HepG2 (cell line): ENCODE results near the gene EEF2. TPM values are rescaled to one million over a fixed set of nuclear protein-coding genes. Genes with fewer than 3 reads are reported as not detected.

Source experiments
- AGO2 ChIP-seq: fragments of 200-400 bp; formaldehyde crosslinking; optimal IDR thresholded peaks from 2 replicates; pipeline ENCODE3; 2017; ENCODE audit warnings: mild to moderate bottlenecking, low read depth, low read length, moderate library complexity
- ARNT ChIP-seq: fragments of 450-650 bp; IDR thresholded peaks from 2 replicates; pipeline ENCODE4 v1.6.1; 2017
- BORCS8-MEF2B ChIP-seq: sonication (generic); formaldehyde crosslinking; IDR thresholded peaks from 2 replicates; pipeline ENCODE4 v1.8.0; 2022; ENCODE audit warnings: mild to moderate bottlenecking, missing genetic modification reagents
- ETV6 ChIP-seq: sonication (generic); formaldehyde crosslinking; conservative IDR thresholded peaks from 2 replicates; pipeline ENCODE4 v1.4.0; 2020; ENCODE audit warnings: missing genetic modification reagents
- HCFC1 ChIP-seq: fragments of 150-350 bp; IDR thresholded peaks from 2 replicates; pipeline ENCODE4 v1.6.1; 2014; ENCODE audit warnings: low read depth, low read length
- JUN ChIP-seq: sonication (generic); formaldehyde crosslinking; IDR thresholded peaks from 2 replicates; pipeline ENCODE4 v1.4.0; 2020; ENCODE audit warnings: mild to moderate bottlenecking, missing genetic modification reagents
- MEF2D ChIP-seq: sonication (generic); formaldehyde crosslinking; IDR thresholded peaks from 2 replicates; pipeline ENCODE4 v1.5.1; 2020; ENCODE audit warnings: mild to moderate bottlenecking, missing genetic modification reagents
- MXD4 ChIP-seq: IDR thresholded peaks from 2 replicates; pipeline ENCODE4 v1.6.1; 2016; ENCODE audit warnings: mild to moderate bottlenecking, missing biosample characterization, missing genetic modification reagents
- NR3C1 ChIP-seq: sonication (generic); formaldehyde crosslinking; IDR thresholded peaks from 2 replicates; pipeline ENCODE4 v1.4.0; 2020; ENCODE audit warnings: missing genetic modification reagents
- RAD51 ChIP-seq: fragments of 450-650 bp; IDR thresholded peaks from 2 replicates; pipeline ENCODE4 v1.6.1; 2016; ENCODE audit warnings: borderline replicate concordance
- TMF1 ChIP-seq: sonication (generic); formaldehyde crosslinking; IDR thresholded peaks from 2 replicates; pipeline ENCODE4 v1.8.1; 2022; ENCODE audit warnings: low read depth, missing genetic modification reagents
- ZNF24 ChIP-seq: fragments of 450-650 bp; IDR thresholded peaks from 2 replicates; pipeline ENCODE4 v1.6.1; 2017; ENCODE audit warnings: antibody characterized with exemption, mild to moderate bottlenecking
- ZNF282 ChIP-seq: fragments of 450-650 bp; IDR thresholded peaks from 2 replicates; pipeline ENCODE4 v1.6.1; 2018; ENCODE audit not compliant: partially characterized antibody
- polyA plus RNA-seq, 8 experiments: library from polyadenylated mRNA; depleted of rRNA in 3 of 8; stranded (reverse) in 7 of 8; unstranded in 1 of 8; fragments of >200 nt; fragmentation: Illumina TruSeq in 4 of 8; extraction: Trizol in 4 of 8; gene quantifications; 2 replicates each; pipeline versions ENCODE4 v1.2.1 to v1.2.3, GENCODE V29; 2011 to 2016; ENCODE audit warnings: low read depth in 4 of 8, missing spikeins in 1 of 8, mixed read lengths in 1 of 8; ENCODE audit not compliant: insufficient read depth in 1 of 8
- total RNA-seq, 5 experiments: library from RNA; depleted of rRNA; stranded (reverse); fragments of >200 nt; fragmentation: Illumina TruSeq; extraction: Trizol; gene quantifications; 2 replicates each; pipeline ENCODE4 v1.2.3, GENCODE V29; 2016; ENCODE audit warnings: low read depth in 1 of 5
- TF ChIP-seq, protein P1 (sequence below): sonication (generic); formaldehyde crosslinking; IDR thresholded peaks from 2 replicates; pipeline ENCODE4 v1.4.0; 2020; ENCODE audit warnings: mild to moderate bottlenecking, missing genetic modification reagents
- TF ChIP-seq, protein P2 (sequence below): sonication (generic); formaldehyde crosslinking; IDR thresholded peaks from 2 replicates; pipeline ENCODE4 v1.4.0; 2020; ENCODE audit warnings: missing genetic modification reagents
- TF ChIP-seq, protein P3 (sequence below): sonication (generic); formaldehyde crosslinking; IDR thresholded peaks from 2 replicates; pipeline ENCODE4 v1.4.0; 2020; ENCODE audit warnings: missing genetic modification reagents
- TF ChIP-seq, protein P4 (sequence below): fragments of 450-650 bp; IDR thresholded peaks from 2 replicates; pipeline ENCODE4 v1.6.1; 2017; ENCODE audit warnings: mild to moderate bottlenecking

Gene EEF2
- total and polyA plus RNA-seq, 2 of the 13 experiments (the other 11 are each of a cell fraction or from before 2014, with no cell fraction given): 1,441 to 1,777 TPM

DNA sequence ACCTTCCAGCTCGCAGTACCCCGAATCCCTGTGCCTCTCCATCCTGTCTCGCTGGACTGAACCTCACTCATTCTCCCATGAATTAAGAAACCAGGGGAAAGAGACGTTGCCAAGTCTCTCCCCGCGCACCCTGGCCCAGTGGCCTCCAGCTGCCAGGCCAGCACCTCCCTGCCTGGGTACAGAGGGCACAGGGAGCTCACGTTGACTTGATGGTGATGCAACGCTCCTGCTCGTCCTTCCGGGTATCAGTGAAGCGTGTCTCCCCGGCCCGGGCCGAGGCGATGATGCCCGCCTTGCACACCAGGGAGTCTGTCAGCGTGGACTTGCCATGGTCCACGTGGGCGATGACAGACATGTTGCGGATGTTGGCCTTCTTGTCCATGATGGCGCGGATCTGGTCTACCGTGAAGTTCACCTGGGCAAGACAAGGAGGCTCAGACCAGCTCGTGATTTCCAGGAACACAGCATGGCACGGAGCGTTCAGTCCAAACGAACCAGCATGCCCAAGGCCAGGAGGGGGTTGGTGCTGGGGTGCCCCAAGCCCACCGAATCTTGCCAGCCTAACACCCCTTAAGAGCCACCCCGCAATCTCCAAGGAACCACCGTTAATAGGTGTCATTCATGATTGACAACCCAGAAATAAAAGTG lies 1.2 kb downstream of the EEF2 start (continued):
- TF ChIP-seq, protein P1, sequence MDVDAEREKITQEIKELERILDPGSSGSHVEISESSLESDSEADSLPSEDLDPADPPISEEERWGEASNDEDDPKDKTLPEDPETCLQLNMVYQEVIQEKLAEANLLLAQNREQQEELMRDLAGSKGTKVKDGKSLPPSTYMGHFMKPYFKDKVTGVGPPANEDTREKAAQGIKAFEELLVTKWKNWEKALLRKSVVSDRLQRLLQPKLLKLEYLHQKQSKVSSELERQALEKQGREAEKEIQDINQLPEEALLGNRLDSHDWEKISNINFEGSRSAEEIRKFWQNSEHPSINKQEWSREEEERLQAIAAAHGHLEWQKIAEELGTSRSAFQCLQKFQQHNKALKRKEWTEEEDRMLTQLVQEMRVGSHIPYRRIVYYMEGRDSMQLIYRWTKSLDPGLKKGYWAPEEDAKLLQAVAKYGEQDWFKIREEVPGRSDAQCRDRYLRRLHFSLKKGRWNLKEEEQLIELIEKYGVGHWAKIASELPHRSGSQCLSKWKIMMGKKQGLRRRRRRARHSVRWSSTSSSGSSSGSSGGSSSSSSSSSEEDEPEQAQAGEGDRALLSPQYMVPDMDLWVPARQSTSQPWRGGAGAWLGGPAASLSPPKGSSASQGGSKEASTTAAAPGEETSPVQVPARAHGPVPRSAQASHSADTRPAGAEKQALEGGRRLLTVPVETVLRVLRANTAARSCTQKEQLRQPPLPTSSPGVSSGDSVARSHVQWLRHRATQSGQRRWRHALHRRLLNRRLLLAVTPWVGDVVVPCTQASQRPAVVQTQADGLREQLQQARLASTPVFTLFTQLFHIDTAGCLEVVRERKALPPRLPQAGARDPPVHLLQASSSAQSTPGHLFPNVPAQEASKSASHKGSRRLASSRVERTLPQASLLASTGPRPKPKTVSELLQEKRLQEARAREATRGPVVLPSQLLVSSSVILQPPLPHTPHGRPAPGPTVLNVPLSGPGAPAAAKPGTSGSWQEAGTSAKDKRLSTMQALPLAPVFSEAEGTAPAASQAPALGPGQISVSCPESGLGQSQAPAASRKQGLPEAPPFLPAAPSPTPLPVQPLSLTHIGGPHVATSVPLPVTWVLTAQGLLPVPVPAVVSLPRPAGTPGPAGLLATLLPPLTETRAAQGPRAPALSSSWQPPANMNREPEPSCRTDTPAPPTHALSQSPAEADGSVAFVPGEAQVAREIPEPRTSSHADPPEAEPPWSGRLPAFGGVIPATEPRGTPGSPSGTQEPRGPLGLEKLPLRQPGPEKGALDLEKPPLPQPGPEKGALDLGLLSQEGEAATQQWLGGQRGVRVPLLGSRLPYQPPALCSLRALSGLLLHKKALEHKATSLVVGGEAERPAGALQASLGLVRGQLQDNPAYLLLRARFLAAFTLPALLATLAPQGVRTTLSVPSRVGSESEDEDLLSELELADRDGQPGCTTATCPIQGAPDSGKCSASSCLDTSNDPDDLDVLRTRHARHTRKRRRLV (CRISPR knock-in tag): no peak
- TF ChIP-seq TMF1 (0 out of 2 replicates have a peak, but pooled peaks have one; percentile 47), ZNF282 (no peak), ETV6 (CRISPR knock-in tag) (no peak), JUN (CRISPR knock-in tag) (no peak), AGO2 (peak; percentile 95), HCFC1 (no peak), ZNF24 (no peak), RAD51 (no peak), MEF2D (CRISPR knock-in tag) (no peak), NR3C1 (CRISPR knock-in tag) (no peak), MXD4 (peak; percentile 65; the same call in 1 of the 2 replicates), BORCS8-MEF2B (CRISPR knock-in tag) (no peak), ARNT (no peak)
- TF ChIP-seq, protein P2, sequence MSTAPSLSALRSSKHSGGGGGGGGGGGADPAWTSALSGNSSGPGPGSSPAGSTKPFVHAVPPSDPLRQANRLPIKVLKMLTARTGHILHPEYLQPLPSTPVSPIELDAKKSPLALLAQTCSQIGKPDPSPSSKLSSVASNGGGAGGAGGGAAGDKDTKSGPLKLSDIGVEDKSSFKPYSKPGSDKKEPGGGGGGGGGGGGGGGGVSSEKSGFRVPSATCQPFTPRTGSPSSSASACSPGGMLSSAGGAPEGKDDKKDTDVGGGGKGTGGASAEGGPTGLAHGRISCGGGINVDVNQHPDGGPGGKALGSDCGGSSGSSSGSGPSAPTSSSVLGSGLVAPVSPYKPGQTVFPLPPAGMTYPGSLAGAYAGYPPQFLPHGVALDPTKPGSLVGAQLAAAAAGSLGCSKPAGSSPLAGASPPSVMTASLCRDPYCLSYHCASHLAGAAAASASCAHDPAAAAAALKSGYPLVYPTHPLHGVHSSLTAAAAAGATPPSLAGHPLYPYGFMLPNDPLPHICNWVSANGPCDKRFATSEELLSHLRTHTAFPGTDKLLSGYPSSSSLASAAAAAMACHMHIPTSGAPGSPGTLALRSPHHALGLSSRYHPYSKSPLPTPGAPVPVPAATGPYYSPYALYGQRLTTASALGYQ: no peak
- TF ChIP-seq, protein P3, sequence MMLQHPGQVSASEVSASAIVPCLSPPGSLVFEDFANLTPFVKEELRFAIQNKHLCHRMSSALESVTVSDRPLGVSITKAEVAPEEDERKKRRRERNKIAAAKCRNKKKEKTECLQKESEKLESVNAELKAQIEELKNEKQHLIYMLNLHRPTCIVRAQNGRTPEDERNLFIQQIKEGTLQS (CRISPR knock-in tag): peak; percentile 81
- TF ChIP-seq, protein P4, sequence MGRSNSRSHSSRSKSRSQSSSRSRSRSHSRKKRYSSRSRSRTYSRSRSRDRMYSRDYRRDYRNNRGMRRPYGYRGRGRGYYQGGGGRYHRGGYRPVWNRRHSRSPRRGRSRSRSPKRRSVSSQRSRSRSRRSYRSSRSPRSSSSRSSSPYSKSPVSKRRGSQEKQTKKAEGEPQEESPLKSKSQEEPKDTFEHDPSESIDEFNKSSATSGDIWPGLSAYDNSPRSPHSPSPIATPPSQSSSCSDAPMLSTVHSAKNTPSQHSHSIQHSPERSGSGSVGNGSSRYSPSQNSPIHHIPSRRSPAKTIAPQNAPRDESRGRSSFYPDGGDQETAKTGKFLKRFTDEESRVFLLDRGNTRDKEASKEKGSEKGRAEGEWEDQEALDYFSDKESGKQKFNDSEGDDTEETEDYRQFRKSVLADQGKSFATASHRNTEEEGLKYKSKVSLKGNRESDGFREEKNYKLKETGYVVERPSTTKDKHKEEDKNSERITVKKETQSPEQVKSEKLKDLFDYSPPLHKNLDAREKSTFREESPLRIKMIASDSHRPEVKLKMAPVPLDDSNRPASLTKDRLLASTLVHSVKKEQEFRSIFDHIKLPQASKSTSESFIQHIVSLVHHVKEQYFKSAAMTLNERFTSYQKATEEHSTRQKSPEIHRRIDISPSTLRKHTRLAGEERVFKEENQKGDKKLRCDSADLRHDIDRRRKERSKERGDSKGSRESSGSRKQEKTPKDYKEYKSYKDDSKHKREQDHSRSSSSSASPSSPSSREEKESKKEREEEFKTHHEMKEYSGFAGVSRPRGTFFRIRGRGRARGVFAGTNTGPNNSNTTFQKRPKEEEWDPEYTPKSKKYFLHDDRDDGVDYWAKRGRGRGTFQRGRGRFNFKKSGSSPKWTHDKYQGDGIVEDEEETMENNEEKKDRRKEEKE: no peak
